HG03066 (cell line): Measurements from ENCODE around the gene SERPINA3.

Experiments
- ATAC-seq: cut with Tn5 transposase; IDR thresholded peaks from one replicate; pipeline ENCODE4 v1.9.1; 2021; ENCODE audit warnings: low read depth; ENCODE audit not compliant: unreplicated experiment

SERPINA3 gene

GRCh38 chr14:94650806-94651805 is 38.9 kb downstream of the SERPINA3 start:
- no peak for ATAC-seq

GRCh38 chr14:94653321-94653720 is 41.1 kb downstream of the SERPINA3 start:
- ATAC-seq = no peak

GRCh38 chr14:94654071-94654861 is 42.1 kb downstream of the SERPINA3 start:
- ATAC-seq = no peak

GRCh38 chr14:94655169-94655710 is 43.0 kb downstream of the SERPINA3 start:
- ATAC-seq = no peak

GRCh38 chr14:94656043-94656442 is 43.9 kb downstream of the SERPINA3 start:
- no peak for ATAC-seq

GRCh38 chr14:94659256-94659655 is 47.1 kb downstream of the SERPINA3 start:
- no peak for ATAC-seq

GRCh38 chr14:94659901-94660300 is 47.7 kb downstream of the SERPINA3 start:
- ATAC-seq = no peak

- ATAC-seq = no peak
Observed at GRCh38 chr14:94660306-94660946, 48.2 kb downstream of the SERPINA3 start.

- ATAC-seq = no peak
Observed at GRCh38 chr14:94663538-94663937, 51.3 kb downstream of the SERPINA3 start.

- no peak for ATAC-seq
Observed at GRCh38 chr14:94663965-94664704, 51.9 kb downstream of the SERPINA3 start.

GRCh38 chr14:94665121-94665520 is 52.9 kb downstream of the SERPINA3 start:
- no peak for ATAC-seq

- no peak for ATAC-seq
Observed at GRCh38 chr14:94665544-94665943, 53.4 kb downstream of the SERPINA3 start.

- ATAC-seq = no peak
Observed at GRCh38 chr14:94670692-94671285, 58.6 kb downstream of the SERPINA3 start.

- no peak for ATAC-seq
Observed at GRCh38 chr14:94671870-94672444, 59.8 kb downstream of the SERPINA3 start.

- no peak for ATAC-seq
Observed at GRCh38 chr14:94673071-94673470, 60.9 kb downstream of the SERPINA3 start.
